ENCODE results near the gene ARFGEF3. TPM values are rescaled to one million over a fixed set of nuclear protein-coding genes. Genes with fewer than 3 reads are reported as not detected.

The ARFGEF3 gene
- total RNA-seq, 1 donor from 2014 or later, result 9.5 TPM

DNA sequence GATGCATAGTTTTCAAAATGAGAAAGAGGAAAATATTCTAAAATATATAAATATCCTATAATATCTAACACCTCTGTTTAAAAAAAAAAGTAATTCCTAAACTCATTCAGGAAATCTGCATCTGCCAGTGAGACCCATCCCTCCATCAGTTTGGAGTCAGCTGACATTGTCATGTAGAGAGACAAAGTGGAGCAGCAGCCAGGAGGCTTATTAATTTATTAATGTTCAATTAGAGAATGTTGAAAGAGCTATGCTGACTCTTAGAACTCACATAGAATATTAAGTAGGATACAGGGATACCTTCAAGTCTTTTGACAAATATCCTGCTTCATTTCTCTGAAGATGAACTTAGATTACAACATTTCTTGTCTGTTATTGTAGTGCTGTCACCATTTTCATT lies 41.8 kb upstream of the ARFGEF3 start:
- TF ChIP-seq, protein P1, sequence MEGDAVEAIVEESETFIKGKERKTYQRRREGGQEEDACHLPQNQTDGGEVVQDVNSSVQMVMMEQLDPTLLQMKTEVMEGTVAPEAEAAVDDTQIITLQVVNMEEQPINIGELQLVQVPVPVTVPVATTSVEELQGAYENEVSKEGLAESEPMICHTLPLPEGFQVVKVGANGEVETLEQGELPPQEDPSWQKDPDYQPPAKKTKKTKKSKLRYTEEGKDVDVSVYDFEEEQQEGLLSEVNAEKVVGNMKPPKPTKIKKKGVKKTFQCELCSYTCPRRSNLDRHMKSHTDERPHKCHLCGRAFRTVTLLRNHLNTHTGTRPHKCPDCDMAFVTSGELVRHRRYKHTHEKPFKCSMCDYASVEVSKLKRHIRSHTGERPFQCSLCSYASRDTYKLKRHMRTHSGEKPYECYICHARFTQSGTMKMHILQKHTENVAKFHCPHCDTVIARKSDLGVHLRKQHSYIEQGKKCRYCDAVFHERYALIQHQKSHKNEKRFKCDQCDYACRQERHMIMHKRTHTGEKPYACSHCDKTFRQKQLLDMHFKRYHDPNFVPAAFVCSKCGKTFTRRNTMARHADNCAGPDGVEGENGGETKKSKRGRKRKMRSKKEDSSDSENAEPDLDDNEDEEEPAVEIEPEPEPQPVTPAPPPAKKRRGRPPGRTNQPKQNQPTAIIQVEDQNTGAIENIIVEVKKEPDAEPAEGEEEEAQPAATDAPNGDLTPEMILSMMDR (conservative IDR thresholded peaks at IDR 0.05; ENCODE audit: low read depth, low read length), result no peak
- H3K4me3 ChIP-seq (ENCODE audit: low read depth, low read length), result no peak overlapping the region
- no peak for DNase-seq (ENCODE audit: low read depth)

- TF ChIP-seq, protein P1 (conservative IDR thresholded peaks at IDR 0.05; ENCODE audit: low read depth, low read length), result no peak
- no peak overlapping the region for H3K4me3 ChIP-seq (ENCODE audit: low read depth, low read length)
- DNase-seq (ENCODE audit: low read depth), result no peak
These were observed 37.6 kb upstream of the ARFGEF3 start for GRCh38 chr6:138124096-138124495.

- no peak for DNase-seq (ENCODE audit: low read depth)
- H3K4me3 ChIP-seq (ENCODE audit: low read depth, low read length), result no peak overlapping the region
- TF ChIP-seq, protein P1 (conservative IDR thresholded peaks at IDR 0.05; ENCODE audit: low read depth, low read length), result no peak
These were observed 33.6 kb upstream of the ARFGEF3 start for GRCh38 chr6:138128096-138128495.

- DNase-seq (ENCODE audit: low read depth), result no peak
- H3K4me3 ChIP-seq (ENCODE audit: low read depth, low read length), result no peak overlapping the region
- TF ChIP-seq, protein P1 (conservative IDR thresholded peaks at IDR 0.05; ENCODE audit: low read depth, low read length), result no peak
These were observed 32.5 kb upstream of the ARFGEF3 start for GRCh38 chr6:138129190-138129589.

DNA sequence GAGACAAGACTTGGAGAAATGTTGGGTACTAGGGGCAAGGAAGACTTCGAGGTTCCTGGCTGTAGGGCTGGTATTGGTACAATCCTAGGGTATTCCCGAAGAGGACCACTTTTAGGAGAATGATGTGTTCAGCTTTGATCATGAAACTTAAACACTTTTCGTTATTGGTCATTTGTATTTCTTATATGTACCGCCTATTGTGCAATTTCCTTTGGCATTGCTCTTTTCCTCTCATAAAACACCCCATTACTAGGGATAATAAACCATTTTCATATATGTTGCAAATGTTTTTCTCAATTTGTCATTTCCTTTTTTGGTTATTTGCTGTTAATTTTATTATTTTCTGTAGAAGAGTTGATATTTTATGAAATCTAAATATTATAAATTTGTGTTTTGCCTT lies 18.9 kb upstream of the ARFGEF3 start:
- H3K4me3 ChIP-seq (ENCODE audit: low read depth, low read length), result no peak overlapping the region
- DNase-seq (ENCODE audit: low read depth), result no peak
- TF ChIP-seq, protein P1 (conservative IDR thresholded peaks at IDR 0.05; ENCODE audit: low read depth, low read length), result no peak

- TF ChIP-seq, protein P1 (conservative IDR thresholded peaks at IDR 0.05; ENCODE audit: low read depth, low read length), result no peak
- H3K4me3 ChIP-seq (ENCODE audit: low read depth, low read length), result no peak overlapping the region
- no peak for DNase-seq (ENCODE audit: low read depth)
These were observed 16.3 kb upstream of the ARFGEF3 start for GRCh38 chr6:138145402-138145801.

DNA sequence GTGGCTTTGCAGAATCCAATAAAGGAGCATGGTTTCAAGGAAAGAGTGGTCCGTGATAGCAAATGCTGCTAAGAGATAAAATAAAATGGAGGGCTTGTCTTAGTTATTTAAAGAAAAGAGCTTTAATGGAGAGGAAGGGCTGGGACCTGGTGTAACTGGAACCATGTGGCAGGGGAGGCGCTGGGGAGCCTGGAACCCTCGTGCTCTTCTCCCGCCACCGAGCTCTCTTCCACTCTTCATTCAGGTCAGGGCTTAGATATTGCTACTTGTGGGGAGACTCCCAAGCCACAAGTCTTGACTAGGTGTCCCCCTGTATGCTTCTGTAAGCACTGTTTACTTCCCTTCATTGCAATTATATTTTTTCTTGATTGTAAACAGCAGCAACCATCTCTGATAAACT lies 15.2 kb upstream of the ARFGEF3 start:
- no peak for DNase-seq (ENCODE audit: low read depth)
- TF ChIP-seq, protein P1 (conservative IDR thresholded peaks at IDR 0.05; ENCODE audit: low read depth, low read length), result no peak
- no peak overlapping the region for H3K4me3 ChIP-seq (ENCODE audit: low read depth, low read length)
